Endothelial cell of hepatic sinusoid (primary cell): Measurements from ENCODE around the gene ARL2.
"Not testable (repeated sequence)": the region's sequence is repeated elsewhere in the genome, so short reads cannot be mapped to it uniquely, and the experiment has no call there.

ENCODE experiments used
- in situ Hi-C: cut with HindIII; loops from 2 replicates; pipeline ENCODE4 v1.10.0; 2017; ENCODE audit warnings: low sequenced_read_pairs

The ARL2 gene

DNA sequence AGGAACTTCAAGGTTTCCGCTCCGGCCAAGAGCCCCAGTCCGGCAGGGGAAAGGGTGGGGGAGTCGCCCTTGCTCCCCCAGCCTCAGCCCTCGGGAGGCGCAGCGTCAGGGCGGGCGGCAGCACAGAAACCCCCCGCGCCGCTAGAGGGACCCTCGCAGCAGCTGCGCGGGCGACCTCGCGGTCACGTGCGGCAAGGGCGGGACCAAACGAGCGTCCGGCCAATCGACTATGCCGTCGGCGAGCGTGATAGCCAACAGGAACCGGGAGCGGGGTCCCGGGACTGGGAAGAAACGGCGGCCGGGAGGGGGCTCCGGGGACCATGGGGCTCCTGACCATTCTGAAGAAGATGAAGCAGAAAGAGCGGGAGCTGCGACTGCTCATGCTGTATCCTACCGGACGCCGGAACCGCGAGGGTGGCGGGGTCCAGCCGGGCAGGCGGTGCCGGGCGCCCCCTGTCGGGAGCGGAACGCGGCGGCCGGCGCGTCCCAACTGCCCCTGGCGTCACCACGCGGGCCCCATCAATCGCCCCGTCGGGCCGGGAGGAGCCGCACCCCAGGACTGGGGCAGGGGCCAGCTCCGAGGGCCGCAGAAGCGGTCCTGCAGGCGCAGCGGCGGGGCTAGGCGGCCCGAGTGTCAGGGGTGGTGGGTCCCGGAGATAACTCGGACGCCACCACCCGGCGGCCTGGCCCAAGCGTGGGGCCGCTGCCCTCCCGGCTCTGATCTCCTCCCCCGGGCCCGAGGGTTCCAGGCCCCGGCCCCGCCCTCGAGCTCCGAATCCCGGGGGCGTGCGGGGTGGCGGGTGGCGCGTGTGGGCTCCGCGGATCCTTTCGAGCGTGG lies at the start of gene ARL2:
Gene ARL2, plus strand, starts transcription at position 273 of the 838 bp plus-strand sequence. Its CDS starts 48 bp downstream, at position 321.
- in situ Hi-C loops: no loop called here

GRCh38 chr11:64967375-64967774 lies 46.6 kb upstream of the ARL2 start:
- in situ Hi-C loops: loop anchor here (5.0 kb wide), 1 partner anchor 35 kb away; no protein-coding TSS in a partner anchor

DNA sequence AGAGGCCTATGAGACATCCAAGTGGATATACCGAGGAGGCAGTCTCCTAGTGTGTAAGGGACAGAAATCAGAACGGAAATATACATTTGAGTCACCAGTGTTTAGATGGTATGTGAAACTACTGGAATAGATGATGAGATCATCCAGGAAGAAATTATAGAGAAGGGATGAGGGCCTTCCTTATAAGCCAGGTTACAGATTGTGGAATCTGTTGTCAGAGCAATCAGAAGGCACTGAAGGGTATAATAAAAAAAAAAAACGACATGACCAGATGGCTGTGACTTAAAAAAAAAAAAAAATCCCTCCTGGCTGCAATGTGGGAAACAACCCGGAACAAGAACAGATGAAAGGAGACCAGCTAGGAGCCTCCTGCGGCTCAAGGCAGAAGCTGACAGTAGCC lies 44.8 kb upstream of the ARL2 start:
- in situ Hi-C loops: loop anchor here (5.0 kb wide), 1 partner anchor 37 kb away; no protein-coding TSS in a partner anchor

DNA sequence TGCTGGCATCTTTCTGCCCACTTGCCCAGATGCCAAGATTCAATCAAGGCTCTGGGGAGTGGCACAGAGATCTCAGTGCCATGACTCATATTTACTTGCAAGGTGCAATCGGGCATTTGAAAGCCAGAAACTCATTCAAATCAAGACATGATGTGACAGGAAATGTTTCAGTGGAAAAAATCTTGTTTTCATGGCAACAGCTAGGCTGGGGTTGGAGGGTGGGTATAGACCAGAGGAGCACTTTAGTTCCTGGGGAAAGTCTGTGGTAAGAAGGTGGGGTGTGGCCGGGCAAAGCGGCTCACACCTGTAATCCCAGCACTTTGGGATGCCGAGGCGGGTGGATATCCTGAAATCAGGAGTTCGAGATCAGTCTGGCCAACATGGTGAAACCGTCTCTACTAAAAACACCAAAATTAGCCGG lies 43.2 kb upstream of the ARL2 start:
- in situ Hi-C loops: no loop called here

DNA sequence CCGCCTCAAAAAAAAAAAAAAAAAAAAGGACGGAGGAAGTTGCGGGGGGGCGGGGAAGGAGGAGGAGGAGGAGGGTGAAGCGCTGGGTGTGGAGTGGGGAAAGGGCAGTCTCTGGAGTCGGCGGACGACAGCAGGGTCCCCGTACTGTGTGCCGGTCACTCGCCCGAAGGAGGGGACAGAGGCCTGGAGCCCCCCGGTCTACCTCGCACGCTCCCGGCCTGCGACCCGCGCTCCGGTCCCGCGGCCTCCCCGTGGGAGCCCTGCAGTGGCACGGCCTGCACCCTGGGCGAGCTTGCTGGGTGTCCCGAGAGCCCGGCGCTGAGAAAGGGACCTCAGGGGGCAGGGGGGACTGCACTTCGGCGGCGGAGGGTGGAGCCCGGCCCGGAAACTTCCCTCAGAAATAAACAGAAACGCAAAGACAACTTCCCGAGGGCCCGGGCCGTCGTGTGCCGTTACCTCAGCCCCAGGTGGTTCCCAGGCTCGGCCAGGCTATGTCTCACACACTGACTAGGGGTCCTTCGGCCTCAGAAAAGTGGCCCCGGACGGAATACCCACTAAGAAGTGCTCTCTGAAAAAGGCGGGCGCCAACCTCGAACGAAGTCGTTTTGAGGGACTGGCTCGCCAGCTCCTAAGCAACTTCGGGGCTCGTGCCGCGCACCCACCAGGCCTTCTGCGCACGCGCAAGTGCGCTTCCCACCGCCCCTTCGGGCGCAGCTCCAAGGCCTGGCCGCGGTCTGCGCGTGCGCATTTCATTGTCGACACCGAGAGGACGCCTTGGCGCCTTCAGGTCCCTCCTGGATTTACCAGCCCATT lies 42.3 kb upstream of the ARL2 start, which contains the start of gene MAJIN:
Gene MAJIN, minus strand, starts transcription at position 688 of the 813 bp plus-strand sequence. CDS start 12,703 bp downstream, outside the sequence.
- in situ Hi-C loops: no loop called here

DNA sequence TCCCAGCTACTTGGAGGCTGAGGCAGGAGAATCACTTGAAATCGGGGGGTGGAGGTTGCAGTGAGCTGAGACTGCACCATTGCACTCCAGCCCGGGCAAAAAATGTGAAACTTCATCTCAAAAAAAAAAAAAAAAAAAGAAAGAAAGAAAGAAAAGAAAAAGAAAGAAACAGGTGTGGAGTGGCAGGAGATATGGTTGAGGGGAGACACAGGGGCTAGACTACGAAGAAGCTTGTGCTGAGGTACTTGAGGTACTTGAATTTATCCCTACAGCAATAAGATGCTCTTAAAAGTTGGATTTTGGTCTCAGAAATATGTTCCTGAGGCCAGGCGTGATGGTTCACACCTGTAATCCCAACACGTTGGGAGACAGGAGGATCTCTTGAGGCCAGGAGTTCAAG lies 39.8 kb upstream of the ARL2 start:
- in situ Hi-C loops: no loop called here

- in situ Hi-C loops: no loop called here
Observed at GRCh38 chr11:64976651-64977050, 37.3 kb upstream of the ARL2 start.

DNA sequence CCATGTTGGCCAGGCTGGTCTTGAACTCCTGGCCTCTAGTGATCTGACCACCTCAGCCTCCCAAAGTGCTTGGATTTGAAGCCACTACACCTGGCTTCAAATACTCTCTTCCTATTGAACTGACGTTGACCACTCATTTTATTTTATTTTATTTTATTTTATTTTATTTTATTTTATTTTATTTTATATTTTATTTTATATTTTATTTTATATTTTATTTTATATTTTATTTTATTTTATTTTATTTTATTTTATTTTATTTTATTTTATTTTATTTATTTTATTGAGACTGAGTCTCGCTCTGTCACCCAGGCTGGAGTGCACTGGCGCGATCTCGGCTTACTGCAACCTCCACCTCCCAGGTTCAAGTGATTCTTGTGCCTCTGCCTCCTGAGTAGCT lies 30.6 kb upstream of the ARL2 start:
- in situ Hi-C loops: not testable (repeated sequence)

- in situ Hi-C loops: no loop called here
Observed at GRCh38 chr11:64987998-64988854, 25.7 kb upstream of the ARL2 start.

GRCh38 chr11:64989416-64989815 lies 24.5 kb upstream of the ARL2 start:
- in situ Hi-C loops: no loop called here

DNA sequence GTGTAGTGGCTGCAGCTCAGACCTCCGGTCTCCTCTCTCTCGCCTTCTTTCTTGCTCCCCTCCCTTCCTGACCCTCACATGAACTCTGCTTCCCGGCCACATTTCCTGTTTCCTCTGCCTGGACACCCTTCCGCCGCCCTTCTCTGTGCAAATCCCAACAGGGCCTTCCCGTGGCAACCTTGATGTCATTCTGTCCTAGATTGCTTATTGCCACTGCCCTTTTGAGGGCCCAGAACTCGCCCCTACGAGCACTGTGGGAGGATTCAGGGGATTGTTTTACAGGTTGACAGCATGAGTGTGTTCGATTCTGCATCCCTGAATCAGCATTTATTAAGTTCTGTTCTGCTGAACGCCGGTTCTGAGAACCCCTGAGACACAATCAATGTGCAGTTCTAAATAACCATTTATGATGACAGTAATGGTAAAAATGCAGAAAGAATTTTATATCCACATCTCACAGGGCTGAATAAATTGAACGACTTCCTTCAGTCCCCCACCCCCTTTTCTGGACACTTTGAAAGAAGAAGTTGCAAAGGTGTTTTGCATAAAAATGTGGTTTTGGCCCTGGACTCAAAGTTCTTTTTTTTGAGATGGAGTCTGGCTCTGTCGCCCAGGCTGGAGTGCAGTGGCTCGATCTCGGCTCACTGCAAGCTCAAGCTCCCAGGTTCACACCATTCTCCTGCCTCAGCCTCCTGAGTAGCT lies 23.6 kb upstream of the ARL2 start:
- in situ Hi-C loops: no loop called here

- in situ Hi-C loops: no loop called here
Observed at GRCh38 chr11:64994318-64994717, 19.6 kb upstream of the ARL2 start.

GRCh38 chr11:64996327-64996709 lies 17.6 kb upstream of the ARL2 start:
- in situ Hi-C loops: no loop called here

DNA sequence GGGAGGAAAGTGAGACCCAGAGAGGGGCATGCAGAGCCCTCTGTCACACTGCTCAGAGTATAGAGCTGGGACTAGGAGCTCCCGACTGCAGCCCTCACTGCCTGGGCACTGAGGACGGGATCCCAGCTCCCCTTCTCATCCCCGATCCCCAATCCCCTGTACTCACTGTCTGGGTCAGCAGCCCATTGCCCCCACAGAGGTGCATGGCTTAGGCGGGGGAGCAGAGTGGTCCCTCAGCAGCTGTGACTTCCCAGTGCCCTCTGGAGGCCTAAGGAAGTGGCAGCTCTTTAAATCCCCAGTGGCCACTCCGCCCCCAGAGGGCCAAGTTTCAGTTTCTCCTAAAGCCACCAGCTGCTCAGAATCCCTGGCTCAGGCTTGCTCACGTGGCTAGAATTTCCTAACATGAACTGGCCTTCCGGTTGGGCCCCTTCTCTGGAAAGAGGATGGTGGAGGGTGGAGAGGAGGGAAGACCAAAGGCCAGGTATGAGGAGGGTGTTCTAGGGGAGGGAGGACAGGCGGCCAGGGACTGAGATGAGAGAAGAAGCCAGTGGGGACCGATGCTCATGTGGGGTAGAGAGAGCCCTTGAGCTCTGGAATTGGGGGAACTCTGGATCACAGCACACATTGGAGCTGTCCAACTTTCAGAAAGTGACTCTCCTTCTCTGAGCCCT lies 17.1 kb upstream of the ARL2 start, which contains the start of gene BATF2:
Gene BATF2, minus strand, starts transcription at position 262 of the 671 bp plus-strand sequence. Its CDS starts 57 bp downstream, at position 205.
- in situ Hi-C loops: no loop called here

DNA sequence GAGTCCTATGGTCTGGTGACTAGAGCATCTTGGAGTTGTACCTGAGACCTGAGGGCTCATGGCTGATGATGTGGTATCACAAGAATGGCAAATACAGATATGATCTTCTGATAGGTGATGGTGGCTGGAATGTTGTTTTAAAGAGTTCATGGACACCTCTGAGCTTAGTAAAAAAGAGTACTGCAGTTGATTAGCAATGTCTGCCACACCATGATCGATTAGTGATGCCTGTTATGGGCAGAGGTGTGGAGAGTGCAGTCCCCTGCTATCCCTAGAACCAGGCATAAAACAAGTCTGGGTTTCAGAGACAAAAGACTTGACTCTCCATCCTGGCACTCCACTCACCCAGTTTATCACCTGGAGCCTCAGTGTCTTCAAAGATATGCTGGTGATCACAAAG lies 15.8 kb upstream of the ARL2 start:
- in situ Hi-C loops: no loop called here

DNA sequence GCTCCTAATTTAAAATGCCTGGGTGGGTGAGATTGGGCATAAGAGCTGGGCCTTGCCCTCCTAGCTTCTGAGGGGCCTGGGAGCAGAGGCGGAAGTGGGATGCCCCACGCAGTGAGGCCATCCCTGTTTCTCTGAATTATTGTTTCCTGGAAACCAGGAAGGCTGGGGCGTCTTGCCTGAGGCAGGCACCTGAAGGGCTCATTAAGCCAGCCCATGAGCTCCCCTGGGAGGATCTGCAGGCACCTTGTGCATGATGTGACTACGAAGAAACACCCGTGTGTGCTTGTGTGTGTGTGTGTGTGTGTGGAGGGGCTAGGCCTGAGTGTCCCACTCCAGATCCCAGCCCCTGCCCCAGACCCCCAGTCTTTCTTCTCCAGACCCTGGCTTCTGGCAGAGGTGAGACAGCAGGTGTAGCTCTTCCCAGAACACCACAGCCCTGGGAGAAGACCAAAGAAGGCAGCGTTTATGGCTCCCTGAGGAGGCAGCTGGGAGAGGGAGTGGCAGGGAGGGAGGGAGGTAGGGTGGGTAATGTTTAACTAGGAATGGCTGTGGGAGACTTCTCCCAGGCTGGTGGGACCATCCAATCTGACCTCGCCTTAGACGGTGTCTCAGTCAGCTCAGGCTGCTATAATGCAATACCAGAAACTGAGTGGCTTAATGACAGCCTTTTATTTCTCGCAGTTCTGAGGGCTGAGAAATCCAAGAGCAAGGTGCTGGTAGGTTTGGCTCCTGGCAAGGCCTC lies 15.1 kb upstream of the ARL2 start:
- in situ Hi-C loops: no loop called here

GRCh38 chr11:64999478-64999877 lies 14.5 kb upstream of the ARL2 start:
- in situ Hi-C loops: no loop called here

- in situ Hi-C loops: no loop called here
Observed at GRCh38 chr11:65002706-65003105, 11.3 kb upstream of the ARL2 start.

GRCh38 chr11:65003282-65003681 lies 10.7 kb upstream of the ARL2 start:
- in situ Hi-C loops: no loop called here
